Mononuclear cell (primary cell): ENCODE measurements around the gene BCO1. TPM values are rescaled to one million over a fixed set of nuclear protein-coding genes. Genes with fewer than 3 reads are reported as not detected.

ENCODE experiments used
- total RNA-seq: library from RNA; depleted of rRNA; stranded (reverse); fragments of >200 nt; gene quantifications from one replicate; pipeline ENCODE4 v1.2.3, GENCODE V29; 2012

BCO1 gene
- total RNA-seq, 1 donor, result not detected

Other genes with a start within 250 kb of the BCO1 start
- gene CMC2, start 231.8 kb upstream of the BCO1 start, total RNA-seq, result 26.8 TPM
- gene CENPN, start 231.5 kb upstream of the BCO1 start, total RNA-seq, result 8.6 TPM
- gene ATMIN, start 202.8 kb upstream of the BCO1 start, total RNA-seq, result 42.5 TPM
- not detected for gene C16orf46, start 161.5 kb upstream of the BCO1 start, total RNA-seq
- gene GCSH, start 142.3 kb upstream of the BCO1 start, total RNA-seq, result 2.1 TPM
- gene GAN, start 76.3 kb downstream of the BCO1 start, total RNA-seq, result 4.8 TPM
- 29.6 TPM for gene CMIP, start 206.1 kb downstream of the BCO1 start, total RNA-seq